ENCODE results near the gene CYB561D1. TPM values are rescaled to one million over a fixed set of nuclear protein-coding genes. Genes with fewer than 3 reads are reported as not detected.

Gene CYB561D1
- polyA plus RNA-seq, 3 donors, result 8.7 to 10.9 (median 9.5) TPM

DNA sequence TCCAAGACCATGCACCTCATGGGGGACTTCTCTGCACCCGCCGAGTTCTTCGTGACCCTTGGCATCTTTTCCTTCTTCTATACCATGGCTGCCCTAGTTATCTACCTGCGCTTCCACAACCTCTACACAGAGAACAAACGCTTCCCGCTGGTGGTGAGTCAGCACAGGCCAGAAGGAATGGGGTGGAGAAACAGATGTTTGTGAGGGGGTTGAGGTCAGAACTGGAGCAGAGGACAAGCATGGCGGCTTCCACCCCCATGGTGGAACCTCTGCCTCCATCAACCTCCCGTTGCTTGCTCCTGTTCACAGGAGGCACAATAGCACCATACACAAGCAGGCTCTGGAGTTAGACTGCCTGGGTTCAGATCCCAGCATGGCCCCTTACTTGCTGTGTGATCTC, 17.1 kb upstream of the CYB561D1 start:
- no peak for DNase-seq (ENCODE audit: extremely low read depth in 1 of 11, low read depth in 9 of 11, low spot score in 4 of 11)

DNA sequence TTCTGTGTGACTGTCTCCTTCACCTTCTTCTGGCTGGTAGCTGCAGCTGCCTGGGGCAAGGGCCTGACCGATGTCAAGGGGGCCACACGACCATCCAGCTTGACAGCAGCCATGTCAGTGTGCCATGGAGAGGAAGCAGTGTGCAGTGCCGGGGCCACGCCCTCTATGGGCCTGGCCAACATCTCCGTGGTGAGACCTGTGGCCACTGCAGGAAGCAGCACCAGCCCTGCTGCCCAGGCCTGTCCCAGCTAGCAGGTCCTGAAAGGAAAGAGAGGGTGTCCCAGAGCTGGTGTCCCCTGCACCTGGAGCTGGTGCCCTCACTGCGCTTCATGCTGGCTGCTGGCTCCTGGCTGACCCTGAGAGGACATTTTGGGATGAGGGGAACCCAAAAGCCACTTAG, 16.1 kb upstream of the CYB561D1 start:
- no peak for DNase-seq (ENCODE audit: extremely low read depth in 1 of 11, low read depth in 9 of 11, low spot score in 4 of 11)

DNA sequence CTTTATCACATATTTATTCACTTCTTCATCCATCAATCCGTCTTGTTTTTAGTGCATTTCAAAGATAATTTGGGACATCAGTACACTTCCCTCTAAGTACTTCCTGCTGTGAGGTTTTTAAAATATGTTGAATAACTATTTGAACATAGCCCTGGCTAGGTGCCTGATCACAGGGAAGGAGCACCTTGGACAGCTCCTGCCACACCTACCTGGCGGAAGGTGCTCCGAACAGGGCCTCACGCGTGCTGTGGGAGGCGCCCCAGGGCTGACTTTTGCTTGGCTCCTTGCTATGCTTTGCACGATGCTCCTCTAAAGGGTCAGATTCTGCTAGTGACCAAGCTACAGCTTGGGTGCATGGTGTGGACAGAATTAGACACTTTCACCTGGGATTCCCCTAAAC, 15.1 kb upstream of the CYB561D1 start:
- DNase-seq (ENCODE audit: extremely low read depth in 1 of 11, low read depth in 9 of 11, low spot score in 4 of 11), result no peak

DNA sequence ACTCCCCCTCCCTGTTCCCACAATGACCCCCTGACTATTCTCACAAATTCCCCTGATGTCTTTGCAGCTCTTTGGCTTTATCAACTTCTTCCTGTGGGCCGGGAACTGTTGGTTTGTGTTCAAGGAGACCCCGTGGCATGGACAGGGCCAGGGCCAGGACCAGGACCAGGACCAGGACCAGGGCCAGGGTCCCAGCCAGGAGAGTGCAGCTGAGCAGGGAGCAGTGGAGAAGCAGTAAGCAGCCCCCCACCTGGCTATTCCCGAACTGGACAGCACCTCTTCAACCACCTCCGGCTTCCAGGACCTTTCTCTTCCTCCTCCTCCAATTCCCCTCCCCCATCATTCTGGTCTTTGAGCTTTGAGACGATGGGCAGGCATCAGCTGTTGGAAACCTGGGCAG, 14.6 kb upstream of the CYB561D1 start:
- DNase-seq (ENCODE audit: extremely low read depth in 1 of 11, low read depth in 9 of 11, low spot score in 4 of 11), result no peak

DNA sequence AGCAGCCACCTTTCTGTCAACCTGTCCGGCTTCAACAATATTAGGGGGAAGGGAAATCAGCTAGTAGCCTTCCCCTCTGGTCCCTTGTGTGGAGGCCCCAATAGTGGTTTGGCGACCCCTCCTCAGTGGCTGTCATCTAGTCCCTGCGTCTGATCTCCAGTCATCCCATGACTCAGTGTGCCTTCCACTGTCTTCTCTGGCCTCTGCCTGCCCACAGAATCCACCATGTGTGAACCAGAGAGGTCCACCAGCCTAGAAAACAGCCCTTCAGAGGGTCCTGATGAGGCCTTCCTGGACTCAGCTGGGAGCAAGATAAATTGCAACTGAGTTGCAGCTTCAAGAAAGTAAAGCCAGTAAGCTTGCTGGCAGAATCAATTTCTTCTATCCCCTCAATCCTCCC, 14.0 kb upstream of the CYB561D1 start:
- no peak for DNase-seq (ENCODE audit: extremely low read depth in 1 of 11, low read depth in 9 of 11, low spot score in 4 of 11)

DNA sequence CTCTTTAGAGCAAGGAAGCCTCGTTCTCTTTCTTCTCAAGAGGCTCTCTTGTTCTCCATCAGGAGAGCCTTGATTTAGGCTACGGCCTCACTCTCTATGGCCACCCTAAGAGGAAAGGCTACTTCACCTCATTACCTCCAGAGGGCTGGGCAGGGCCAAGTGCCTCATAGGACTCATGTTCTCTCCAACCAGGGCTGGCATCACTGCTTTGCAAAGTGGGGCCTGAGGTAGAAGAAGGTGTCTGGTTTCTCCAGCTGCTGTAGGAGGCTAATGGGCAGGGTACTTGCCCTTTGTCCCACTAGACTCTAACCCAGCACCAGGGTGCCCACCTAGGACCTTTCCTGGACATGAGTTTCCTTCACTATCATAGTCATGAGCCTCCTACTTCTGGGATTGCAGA, 12.2 kb upstream of the CYB561D1 start:
- no peak for DNase-seq (ENCODE audit: extremely low read depth in 1 of 11, low read depth in 9 of 11, low spot score in 4 of 11)

DNA sequence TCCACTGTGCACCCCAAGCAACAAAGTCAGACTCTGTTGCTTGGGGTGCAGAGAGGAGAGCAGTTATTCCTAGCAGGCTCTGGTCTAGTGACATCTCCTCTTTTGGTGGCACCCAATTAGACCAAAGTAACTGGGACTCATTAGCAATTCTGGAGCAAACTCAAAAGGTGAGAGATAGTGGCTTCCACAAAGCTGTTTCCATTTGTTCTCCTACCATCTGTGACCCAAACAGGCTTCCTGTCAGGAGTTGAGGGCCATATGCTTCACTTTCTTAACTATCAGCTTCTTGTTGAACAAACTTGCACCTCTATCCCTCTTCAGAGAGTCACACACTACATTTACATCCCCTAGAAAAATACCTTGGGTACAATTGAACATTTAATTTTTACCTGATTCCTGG, 11.7 kb upstream of the CYB561D1 start:
- no peak for DNase-seq (ENCODE audit: extremely low read depth in 1 of 11, low read depth in 9 of 11, low spot score in 4 of 11)

DNA sequence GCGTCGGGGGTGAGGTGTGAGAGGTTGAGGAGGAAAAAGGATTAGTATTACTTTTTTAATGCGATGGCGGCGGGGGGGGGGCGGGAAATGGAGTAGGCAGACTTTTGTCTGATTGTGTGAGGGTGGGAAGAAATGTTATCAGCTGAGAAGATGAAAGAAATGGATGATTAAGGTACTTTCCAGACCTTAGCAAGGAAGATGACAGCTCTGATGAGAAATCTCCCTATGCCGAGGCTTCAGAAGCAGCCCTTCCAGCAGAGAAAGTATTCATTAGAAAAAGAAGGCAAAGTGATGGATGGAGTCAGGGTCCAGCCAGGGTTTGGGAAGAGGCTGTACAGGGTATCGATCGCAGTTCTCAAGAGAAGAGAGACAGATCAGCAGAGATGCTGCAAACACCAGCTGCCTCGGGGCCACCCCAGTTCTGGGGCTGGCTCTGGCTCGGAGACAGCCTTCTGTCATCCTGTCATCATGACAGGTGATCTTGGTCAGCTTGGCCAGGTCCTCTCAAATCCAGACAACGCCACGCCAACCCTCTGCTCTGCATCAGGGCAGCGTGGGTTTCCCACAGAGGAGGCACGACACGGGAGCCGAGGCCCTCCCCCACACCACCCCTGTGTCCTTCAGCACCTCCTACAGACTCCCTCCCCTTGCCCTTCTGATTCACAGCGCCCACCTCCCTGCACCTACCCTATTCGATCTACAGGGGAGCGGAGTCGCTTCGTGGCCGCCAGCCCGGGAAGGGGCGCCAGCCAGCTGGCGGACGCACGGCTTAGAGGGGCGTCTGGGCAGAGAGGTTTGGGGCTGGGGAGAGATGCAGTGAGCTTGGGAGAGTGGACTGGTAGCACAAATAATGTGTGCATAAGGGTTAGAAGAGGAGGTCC, 10.9 kb upstream of the CYB561D1 start:
- DNase-seq (ENCODE audit: extremely low read depth in 1 of 11, low read depth in 9 of 11, low spot score in 4 of 11), result no peak

DNA sequence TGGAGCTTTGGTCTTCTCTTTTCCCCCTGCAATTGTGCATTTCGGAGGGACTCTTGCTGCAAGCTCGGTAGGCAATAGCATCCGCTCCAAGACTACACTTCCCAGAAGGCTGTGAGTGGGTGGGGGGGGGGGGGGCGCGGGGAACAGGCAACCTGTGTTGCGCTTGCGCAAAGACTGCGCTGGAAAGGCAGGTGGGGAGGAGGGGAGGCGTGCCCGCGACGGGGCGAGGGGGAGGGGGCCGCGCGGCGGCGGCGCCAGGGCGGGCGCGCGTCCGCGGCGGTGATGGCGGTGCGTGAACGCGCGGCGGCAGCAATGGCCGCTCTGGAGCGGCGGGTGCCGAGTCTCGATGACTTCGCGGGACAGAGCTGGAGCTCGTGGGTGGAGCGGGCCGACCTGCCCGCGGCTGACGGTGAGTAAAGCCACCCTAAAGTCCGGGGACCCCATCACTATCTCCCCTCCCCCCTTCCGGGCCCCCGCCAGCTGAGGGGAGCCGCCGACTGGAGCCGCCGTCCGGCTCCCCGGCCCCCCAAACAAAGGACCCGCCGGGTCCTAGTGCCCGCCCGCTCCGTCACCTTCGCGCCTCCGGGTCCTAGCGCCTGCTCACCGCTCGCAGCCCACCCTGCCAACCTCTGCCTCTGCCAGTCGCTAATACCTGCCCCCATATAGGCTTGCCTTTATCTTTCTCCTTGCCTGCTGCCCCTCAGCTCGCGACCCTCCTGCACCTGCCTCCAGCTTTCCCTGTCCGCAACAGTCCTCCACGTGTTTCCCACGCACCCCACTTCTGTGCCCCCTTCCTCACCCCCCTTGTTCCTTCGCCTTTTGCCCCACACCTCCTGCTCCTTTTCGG, 10.0 kb upstream of the CYB561D1 start, which contains the start of gene ATXN7L2:
Gene ATXN7L2 (plus strand): TSS at position 234 of the 847 bp plus-strand sequence. CDS start 49 bp downstream, at position 283.
- DNase-seq (ENCODE audit: extremely low read depth in 1 of 11, low read depth in 9 of 11, low spot score in 4 of 11), result peak; percentile 73 to 89 (median 86)

DNA sequence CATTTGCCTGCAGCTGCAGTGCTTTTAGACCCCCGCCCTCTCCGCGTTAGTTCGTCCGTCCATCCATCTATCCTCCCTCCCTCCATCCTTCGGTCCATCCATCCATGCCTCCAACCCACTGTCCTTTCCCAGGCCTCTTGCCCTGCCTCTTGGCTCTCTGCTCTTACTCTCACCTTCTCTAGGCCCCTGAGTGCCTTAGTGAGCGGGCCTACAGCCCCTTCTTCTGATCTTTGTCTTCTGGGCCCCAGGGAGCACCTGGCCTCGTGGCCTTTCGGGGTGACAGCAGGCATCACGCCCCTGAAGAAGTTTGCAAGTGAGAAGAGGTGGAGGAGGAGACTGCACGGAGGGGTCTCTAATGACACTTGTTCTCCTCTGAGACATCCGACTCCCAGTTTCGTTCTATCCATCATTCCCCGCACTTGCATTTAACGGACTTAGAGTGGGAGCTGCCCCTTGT, 9.3 kb upstream of the CYB561D1 start:
- no peak for DNase-seq (ENCODE audit: extremely low read depth in 1 of 11, low read depth in 9 of 11, low spot score in 4 of 11)

DNA sequence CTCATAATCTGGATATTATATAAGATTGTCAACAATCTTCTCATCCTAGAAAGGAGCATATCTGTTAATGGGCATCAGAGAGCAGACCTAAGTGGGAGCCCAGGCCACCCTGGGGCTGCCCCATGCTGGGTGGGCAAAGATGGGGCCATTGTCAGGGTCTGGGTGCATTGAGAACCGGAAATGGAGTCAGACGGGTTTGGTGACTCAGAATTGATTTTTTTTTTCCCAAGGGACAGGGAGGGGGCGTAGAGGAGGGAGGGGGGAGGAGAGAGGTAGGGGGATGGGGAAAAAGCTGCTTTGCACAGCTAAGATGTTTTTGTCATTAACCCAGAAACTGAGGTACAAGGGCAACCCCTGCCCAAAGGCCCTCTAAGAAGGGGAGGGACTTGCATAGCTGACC, 8.9 kb upstream of the CYB561D1 start:
- DNase-seq (ENCODE audit: extremely low read depth in 1 of 11, low read depth in 9 of 11, low spot score in 4 of 11), result no peak

DNA sequence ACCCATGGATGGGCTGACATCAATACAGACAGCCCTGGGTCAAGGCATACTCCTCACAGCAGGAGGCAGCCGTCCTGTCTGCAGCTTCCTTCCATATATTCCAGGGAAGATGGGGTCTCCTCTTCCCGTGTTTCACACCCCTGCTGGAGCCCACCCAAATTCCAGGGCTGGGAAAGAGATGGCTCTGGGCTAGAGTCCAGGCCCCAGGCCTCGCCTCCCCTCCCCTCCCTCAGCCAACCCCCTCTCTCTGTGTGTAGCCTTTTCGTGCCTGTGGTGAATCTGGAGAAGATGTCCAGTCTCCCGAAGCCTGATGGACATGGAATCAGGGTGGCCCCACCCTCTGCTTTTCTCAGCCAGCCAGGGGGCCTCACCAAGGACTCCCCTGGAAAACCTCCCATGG, 6.6 kb upstream of the CYB561D1 start:
- DNase-seq (ENCODE audit: extremely low read depth in 1 of 11, low read depth in 9 of 11, low spot score in 4 of 11), result no peak

DNA sequence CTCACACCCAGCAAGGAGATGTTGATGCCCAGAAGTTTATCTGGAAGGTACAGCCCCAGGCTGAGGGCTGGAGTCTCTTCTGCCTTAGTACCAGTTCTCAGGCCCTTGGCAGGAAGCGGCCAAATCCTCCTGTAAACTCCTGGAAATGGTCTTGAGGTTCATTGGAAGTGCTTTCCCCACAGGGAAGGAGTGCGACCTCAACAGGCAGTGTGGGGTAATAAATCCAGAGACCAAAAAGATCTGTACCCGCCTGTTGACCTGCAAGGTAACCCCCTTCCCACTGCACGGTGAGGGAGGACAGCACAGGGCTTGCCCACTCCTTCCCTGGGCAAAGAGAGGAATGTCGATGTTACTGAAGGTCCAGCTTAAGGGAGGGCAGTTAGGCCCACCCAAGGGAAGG, 5.7 kb upstream of the CYB561D1 start:
- no peak for DNase-seq (ENCODE audit: extremely low read depth in 1 of 11, low read depth in 9 of 11, low spot score in 4 of 11)

DNA sequence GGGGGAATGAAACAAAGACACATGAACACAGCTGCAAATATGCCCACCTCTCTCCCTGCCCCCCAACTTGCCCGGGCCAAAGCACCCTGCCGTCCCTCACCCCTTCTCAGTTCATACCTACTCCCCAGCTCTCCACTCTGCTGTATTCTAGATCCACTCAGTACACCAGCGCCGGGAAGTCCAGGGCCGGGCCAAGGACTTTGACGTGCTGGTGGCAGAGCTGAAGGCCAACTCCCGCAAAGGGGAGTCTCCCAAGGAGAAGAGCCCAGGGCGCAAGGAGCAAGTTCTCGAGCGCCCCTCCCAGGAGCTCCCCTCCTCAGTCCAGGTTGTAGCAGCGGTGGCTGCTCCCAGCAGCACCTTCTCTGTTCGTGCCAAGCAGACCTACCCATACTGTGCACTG, 5.2 kb upstream of the CYB561D1 start:
- no peak for DNase-seq (ENCODE audit: extremely low read depth in 1 of 11, low read depth in 9 of 11, low spot score in 4 of 11)

DNA sequence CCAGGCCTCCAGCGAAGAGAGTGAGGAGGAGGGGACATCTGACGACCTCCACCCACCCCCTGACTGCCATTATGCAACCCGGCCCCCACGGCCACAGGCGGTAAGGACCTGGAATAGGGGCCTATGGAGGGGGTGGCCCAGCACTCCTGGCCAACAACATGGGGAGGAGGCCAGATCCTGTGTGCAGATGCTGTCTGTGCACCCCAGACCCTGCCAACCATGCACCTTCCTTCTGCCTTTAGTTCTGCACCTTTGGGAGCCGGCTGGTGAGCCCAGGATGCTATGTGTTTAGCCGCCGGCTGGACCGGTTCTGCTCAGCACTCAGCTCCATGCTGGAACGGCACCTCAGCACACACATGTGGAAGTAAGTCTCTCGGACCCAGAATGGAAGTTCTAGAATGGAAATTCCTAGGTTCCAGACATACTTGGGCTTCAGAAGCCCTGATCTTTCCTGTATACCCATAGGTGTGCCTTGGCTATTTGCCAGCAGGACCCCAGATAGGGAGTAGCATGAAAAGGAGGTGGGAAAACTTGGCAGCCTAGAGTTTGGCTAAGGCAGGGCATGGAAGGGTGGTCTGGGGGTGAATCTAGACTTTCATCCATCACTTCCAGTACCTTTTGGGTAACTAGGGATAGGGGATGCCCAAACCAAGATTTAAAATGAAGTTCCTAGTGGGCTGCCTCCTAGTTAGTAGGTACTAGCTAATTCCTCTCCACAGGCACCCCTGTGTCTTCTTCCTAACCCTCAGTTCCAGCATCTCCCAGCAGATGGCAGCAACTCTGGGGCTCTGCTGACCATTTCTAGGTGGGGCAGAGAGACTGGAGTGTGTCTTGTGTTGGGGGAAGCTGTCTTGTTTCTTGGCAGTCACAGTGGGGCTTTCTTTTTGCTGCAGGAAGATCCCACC, 3.6 kb upstream of the CYB561D1 start:
- DNase-seq (ENCODE audit: extremely low read depth in 1 of 11, low read depth in 9 of 11, low spot score in 4 of 11), result no peak

DNA sequence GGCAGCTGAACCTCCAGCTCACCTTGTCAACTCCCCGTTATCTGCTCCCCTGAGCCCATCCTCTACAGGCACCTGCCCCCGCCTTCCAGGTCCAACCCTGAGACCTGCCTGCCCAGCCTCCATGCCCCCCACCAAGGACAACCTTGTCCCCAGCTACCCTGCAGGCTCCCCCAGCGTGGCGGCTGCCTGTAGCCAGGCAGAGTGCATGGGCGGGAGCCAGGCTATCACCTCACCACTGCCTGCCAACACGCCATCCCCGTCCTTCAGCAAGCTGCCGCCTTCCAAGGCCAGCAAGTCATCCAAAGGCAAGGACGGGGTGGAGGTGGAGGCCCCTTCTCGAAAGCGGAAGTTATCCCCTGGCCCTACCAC, 3.0 kb upstream of the CYB561D1 start:
- no peak for DNase-seq (ENCODE audit: extremely low read depth in 1 of 11, low read depth in 9 of 11, low spot score in 4 of 11)

DNA sequence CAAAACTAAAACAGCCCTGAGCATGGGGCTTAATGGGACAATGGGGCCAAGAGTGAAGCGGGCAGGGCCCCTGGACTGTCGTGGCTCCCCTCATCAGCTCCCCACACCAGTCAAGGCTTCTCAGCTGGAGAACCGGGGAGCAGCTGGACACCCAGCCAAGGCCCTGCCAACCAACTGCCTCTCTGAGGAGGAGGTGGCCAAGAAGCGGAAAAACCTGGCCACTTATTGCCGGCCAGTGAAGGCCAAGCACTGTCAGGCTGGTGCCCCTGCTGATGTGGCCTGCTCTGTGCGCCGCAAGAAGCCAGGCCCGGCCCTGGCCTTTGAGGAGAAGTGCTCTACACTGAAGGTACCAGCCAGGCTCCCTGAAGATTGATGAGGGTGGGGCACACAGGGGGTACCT, 2.5 kb upstream of the CYB561D1 start:
- DNase-seq (ENCODE audit: extremely low read depth in 1 of 11, low read depth in 9 of 11, low spot score in 4 of 11), result no peak

DNA sequence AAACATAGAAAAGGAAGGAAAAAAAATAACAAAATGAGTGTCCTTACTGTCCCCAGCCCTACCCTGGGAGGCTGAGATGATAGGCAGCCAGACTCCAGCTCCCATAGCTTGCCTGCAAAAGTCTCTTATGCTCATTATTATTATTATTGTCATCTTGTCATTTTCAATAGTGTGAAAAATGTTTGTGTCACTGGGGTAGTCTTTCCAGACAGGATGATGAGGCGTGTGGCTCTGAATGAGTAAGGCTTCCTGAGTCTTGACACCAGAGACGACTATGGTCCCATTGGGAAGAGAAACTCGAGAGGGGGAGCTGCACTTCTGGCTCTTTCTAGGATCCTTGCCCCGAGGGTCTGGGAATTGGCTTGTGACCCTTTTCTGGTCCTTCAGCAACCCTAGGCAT, 1.1 kb upstream of the CYB561D1 start:
- no peak for DNase-seq (ENCODE audit: extremely low read depth in 1 of 11, low read depth in 9 of 11, low spot score in 4 of 11)

DNA sequence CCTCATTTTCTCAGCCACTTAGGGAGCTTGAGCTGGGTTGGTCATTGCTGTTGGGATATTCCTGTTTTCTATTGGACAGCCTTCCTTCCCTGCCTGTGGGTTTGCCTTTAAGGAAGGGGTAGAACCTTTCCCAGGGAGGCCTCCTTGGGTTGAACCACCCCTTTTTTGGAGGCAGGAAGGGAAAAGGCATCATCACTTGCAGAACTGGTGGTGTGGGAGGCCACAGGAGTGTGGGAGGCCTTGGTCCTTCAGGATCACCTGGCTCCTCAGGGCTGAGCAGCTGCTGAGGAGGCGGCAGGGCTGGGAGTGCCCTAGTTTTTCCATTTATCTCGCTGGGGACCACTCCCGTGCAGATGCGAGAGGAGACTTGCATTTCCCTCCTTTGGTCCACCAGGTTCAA, 667 bp upstream of the CYB561D1 start:
- no peak for DNase-seq (ENCODE audit: extremely low read depth in 1 of 11, low read depth in 9 of 11, low spot score in 4 of 11)
